Breast epithelium (tissue), 4 donors: ENCODE data around the gene LIPT2. TPM values are rescaled to one million over a fixed set of nuclear protein-coding genes. Genes with fewer than 3 reads are reported as not detected.
A peak's percentile ranks its signal among the peaks of the same experiment; 100 is the strongest.

ENCODE experiments used
- DNase-seq, 2 donors: peaks; one replicate each; pipeline ENCODE4 v3.0.0-alpha.2; 2019; ENCODE audit warnings: low spot score in 2 of 2
- H3K27ac ChIP-seq, 2 donors: fragments of 200-600 bp; sonication (generic) in 1 of 2; one replicate each; pipeline ENCODE4 v1.5.1; 2016 to 2019; ENCODE audit warnings: mild to moderate bottlenecking in 1 of 2
- H3K27me3 ChIP-seq, 2 donors: fragments of 200-600 bp; sonication (generic) in 1 of 2; one replicate each; pipeline versions ENCODE4 v1.5.1 to v1.6.0; 2017 to 2019; ENCODE audit warnings: control low read depth in 1 of 2, mild to moderate bottlenecking in 1 of 2
- H3K36me3 ChIP-seq: fragments of 200-600 bp; one replicate; pipeline ENCODE4 v1.5.1; 2019
- H3K4me1 ChIP-seq, 2 donors: fragments of 200-600 bp; sonication (generic); one replicate each; pipeline ENCODE4 v1.5.1; 2016 to 2019; ENCODE audit warnings: control low read depth in 1 of 2
- H3K4me3 ChIP-seq, 3 donors: fragments of 200-600 bp; sonication (generic); 1 replicate in 2 of 3; 2 replicates in 1 of 3; pipeline ENCODE4 v1.5.1; 2016 to 2019; ENCODE audit warnings: mild to moderate bottlenecking in 3 of 3, moderate library complexity in 2 of 3
- H3K9me3 ChIP-seq, 2 donors: fragments of 200-600 bp; sonication (generic) in 1 of 2; one replicate each; pipeline ENCODE4 v1.5.1; 2016 to 2019; ENCODE audit warnings: control low read depth in 1 of 2
- POLR2A ChIP-seq: fragments of 450-650 bp; IDR thresholded peaks from one replicate; pipeline ENCODE4 v1.6.1; 2016; ENCODE audit warnings: antibody characterized with exemption, mild to moderate bottlenecking, moderate library complexity
- POLR2AphosphoS5 ChIP-seq, 3 donors: sonication (generic); formaldehyde crosslinking; IDR thresholded peaks; one replicate each; pipeline ENCODE4 v1.6.1; 2017; ENCODE audit warnings: antibody characterized with exemption in 3 of 3
- intact Hi-C: fragments of 100-400 bp; cut with DNase I; formaldehyde crosslinking; loops from one replicate; pipeline ENCODE4 v1.15.1; 2023; ENCODE audit warnings: low total_unique reads
- total RNA-seq, 3 donors: library from RNA; depleted of rRNA; stranded (reverse); fragments of >200 nt; gene quantifications; one replicate each; pipeline ENCODE4 v1.1.0, GENCODE V29; 2016
- TF ChIP-seq, protein P1 (sequence below), 3 donors: fragments of 450-650 bp; IDR thresholded peaks; one replicate each; pipeline ENCODE4 v1.5.1; 2016 to 2017; ENCODE audit warnings: antibody characterized with exemption in 3 of 3, mild to moderate bottlenecking in 3 of 3, moderate library complexity in 3 of 3

Gene LIPT2
- total RNA-seq, 3 donors from 2014 or later: 2.0 to 13.5 (median 9.8) TPM

- intact Hi-C loops: no loop called here
- no peak for TF ChIP-seq POLR2AphosphoS5 (IDR thresholded peaks at IDR 0.05)
- TF ChIP-seq, protein P1, sequence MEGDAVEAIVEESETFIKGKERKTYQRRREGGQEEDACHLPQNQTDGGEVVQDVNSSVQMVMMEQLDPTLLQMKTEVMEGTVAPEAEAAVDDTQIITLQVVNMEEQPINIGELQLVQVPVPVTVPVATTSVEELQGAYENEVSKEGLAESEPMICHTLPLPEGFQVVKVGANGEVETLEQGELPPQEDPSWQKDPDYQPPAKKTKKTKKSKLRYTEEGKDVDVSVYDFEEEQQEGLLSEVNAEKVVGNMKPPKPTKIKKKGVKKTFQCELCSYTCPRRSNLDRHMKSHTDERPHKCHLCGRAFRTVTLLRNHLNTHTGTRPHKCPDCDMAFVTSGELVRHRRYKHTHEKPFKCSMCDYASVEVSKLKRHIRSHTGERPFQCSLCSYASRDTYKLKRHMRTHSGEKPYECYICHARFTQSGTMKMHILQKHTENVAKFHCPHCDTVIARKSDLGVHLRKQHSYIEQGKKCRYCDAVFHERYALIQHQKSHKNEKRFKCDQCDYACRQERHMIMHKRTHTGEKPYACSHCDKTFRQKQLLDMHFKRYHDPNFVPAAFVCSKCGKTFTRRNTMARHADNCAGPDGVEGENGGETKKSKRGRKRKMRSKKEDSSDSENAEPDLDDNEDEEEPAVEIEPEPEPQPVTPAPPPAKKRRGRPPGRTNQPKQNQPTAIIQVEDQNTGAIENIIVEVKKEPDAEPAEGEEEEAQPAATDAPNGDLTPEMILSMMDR (IDR thresholded peaks at IDR 0.05): no peak
- TF ChIP-seq POLR2A: no peak
- DNase-seq: no peak
These were observed 25.0 kb downstream of the LIPT2 start for GRCh38 chr11:74468521-74468920.

GRCh38 chr11:74468058-74468457, 25.5 kb downstream of the LIPT2 start:
- intact Hi-C loops: no loop called here
- H3K4me1 ChIP-seq: no peaks in the 10 kb centered on the region
- H3K9me3 ChIP-seq: no peaks in the 10 kb centered on the region
- no peaks in the 10 kb centered on the region for H3K27me3 ChIP-seq
- peak overlapping the region in 1 of 2 donors; percentile 36 for H3K27ac ChIP-seq
- H3K4me3 ChIP-seq: no peak overlapping the region
- no peak for DNase-seq
- no peaks in the 10 kb centered on the region for H3K36me3 ChIP-seq
- TF ChIP-seq, protein P1 (IDR thresholded peaks at IDR 0.05): no peak
- TF ChIP-seq POLR2A (no peak), POLR2AphosphoS5 (IDR thresholded peaks at IDR 0.05) (no peak)

More at GRCh38 chr11:74468521-74468920, 25.0 kb downstream of the LIPT2 start:
- Histone ChIP-seq H3K27ac (no peak overlapping the region), H3K36me3 (no peaks in the 10 kb centered on the region), H3K4me1 (no peaks in the 10 kb centered on the region), H3K9me3 (no peaks in the 10 kb centered on the region), H3K27me3 (no peaks in the 10 kb centered on the region), H3K4me3 (no peak overlapping the region)

DNA sequence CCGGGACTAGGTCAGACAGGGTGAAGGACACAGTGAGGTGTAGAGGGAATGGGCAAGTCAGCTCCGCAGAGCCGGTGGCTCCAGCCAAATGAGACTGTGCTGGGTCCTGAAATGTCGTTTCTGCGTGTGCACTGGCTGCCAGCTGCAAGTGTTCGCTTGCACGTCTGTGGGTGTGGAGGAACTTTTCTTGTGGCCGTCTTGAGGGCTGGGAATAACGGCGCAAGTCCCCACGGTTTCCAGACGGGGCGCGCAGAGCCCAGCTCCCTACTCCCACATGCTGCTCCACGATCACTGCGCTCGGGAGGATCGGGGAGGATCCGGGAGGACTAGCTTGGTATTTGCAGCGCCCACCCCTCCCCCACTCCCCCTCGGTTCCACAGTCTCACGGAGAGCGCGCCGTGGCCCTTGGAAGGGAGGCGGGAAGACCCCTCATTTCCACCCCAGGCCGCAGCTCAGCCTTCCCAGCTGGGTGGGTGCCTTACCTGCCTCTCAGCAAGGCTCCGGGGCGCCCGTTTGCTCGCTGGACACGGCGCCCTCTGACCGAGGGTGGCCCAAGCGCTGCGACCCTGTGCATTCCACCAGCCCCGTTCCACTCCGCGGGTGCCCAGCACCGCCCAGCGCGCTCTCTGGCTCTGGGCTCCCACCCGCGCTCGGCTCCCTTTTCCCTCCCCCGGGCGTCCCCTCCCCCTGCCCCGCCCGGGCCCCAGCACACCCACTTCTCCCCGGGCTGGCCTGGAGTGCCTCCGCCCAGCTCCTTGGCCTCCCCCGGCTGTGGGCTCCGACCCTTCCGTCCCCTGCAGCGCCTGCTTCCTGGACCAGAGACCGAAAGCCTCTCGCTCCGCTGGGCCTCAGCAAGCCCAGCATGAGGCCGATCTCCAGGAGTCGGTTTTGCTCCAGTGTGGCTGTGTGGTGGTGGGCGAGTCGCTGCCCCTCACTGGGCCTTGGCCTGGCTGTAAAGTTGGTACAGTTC, 26.3 kb downstream of the LIPT2 start, which contains the start of gene KCNE3:
Gene KCNE3, minus strand, starts transcription at position 634 of the 970 bp plus-strand sequence. CDS start 9,986 bp downstream, outside the sequence.
- intact Hi-C loops: no loop called here
- H3K27ac ChIP-seq: peak within 1 kb of the TSS; percentile 8 to 36
- no peaks in the 10 kb centered on the region for H3K4me1 ChIP-seq
- no peaks in the 10 kb centered on the region for H3K9me3 ChIP-seq
- H3K4me3 ChIP-seq: peak within 1 kb of the TSS; percentile 58 to 71 (median 61)
- no peak for DNase-seq
- TF ChIP-seq POLR2AphosphoS5 (IDR thresholded peaks at IDR 0.05): no peak
- TF ChIP-seq, protein P1 (IDR thresholded peaks at IDR 0.05): no peak
- no peak for TF ChIP-seq POLR2A
- H3K27me3 ChIP-seq: no peaks in the 10 kb centered on the region
- no peaks in the 10 kb centered on the region for H3K36me3 ChIP-seq

DNA sequence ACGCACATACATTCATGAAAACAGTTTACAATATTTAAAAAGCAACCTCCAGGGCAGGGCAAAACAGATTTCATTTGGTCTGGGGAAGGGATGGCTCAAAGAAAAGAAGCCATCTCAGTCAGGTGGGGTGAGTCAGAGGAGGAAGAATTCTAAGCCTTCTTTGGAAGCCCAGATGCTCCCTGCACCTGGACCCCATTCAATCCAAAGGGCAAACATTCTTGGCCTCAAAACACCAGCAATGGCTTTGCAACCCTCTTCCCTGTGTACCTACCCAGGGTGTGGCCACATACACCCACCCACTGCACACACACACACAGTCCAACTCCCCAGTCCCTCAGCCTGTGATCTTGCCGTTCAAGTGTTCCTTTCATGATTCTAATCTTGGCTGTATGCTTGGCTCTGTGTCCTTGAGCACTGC, 28.2 kb downstream of the LIPT2 start:
- TF ChIP-seq POLR2AphosphoS5 (IDR thresholded peaks at IDR 0.05): no peak
- TF ChIP-seq POLR2A: no peak
- TF ChIP-seq, protein P1 (IDR thresholded peaks at IDR 0.05): no peak
- H3K4me1 ChIP-seq: no peaks in the 10 kb centered on the region
- no peak for DNase-seq
- H3K4me3 ChIP-seq: no peak overlapping the region
- no peaks in the 10 kb centered on the region for H3K9me3 ChIP-seq
- H3K27ac ChIP-seq: no peak overlapping the region
- no peaks in the 10 kb centered on the region for H3K27me3 ChIP-seq
- intact Hi-C loops: no loop called here
- H3K36me3 ChIP-seq: no peaks in the 10 kb centered on the region

- intact Hi-C loops: no loop called here
- no peaks in the 10 kb centered on the region for H3K4me1 ChIP-seq
- no peaks in the 10 kb centered on the region for H3K27me3 ChIP-seq
- H3K36me3 ChIP-seq: no peaks in the 10 kb centered on the region
- TF ChIP-seq, protein P1 (IDR thresholded peaks at IDR 0.05): no peak
- TF ChIP-seq POLR2AphosphoS5 (IDR thresholded peaks at IDR 0.05) (no peak), POLR2A (no peak)
- no peaks in the 10 kb centered on the region for H3K9me3 ChIP-seq
- no peak overlapping the region for H3K27ac ChIP-seq
- no peak for DNase-seq
- no peak overlapping the region for H3K4me3 ChIP-seq
These were observed 28.8 kb downstream of the LIPT2 start for GRCh38 chr11:74464746-74465145.
